Parathyroid adenoma (tissue), 2 donors: ENCODE measurements around the gene ADPGK.

ENCODE experiments used
- H2AFZ ChIP-seq: fragments of 300-600 bp; sonication (generic); one replicate; pipeline ENCODE4 v1.7.0; 2017; ENCODE audit warnings: antibody characterized with exemption, mild to moderate bottlenecking
- H3K27ac ChIP-seq: fragments of 300-600 bp; sonication (generic); one replicate; pipeline ENCODE4 v1.7.0; 2017
- H3K27me3 ChIP-seq: fragments of 300-600 bp; sonication (generic); one replicate; pipeline ENCODE4 v1.7.0; 2017; ENCODE audit warnings: low read length; ENCODE audit not compliant: control insufficient read depth, insufficient read depth
- H3K36me3 ChIP-seq: fragments of 300-600 bp; sonication (generic); one replicate; pipeline ENCODE4 v1.7.0; 2017; ENCODE audit warnings: low read length; ENCODE audit not compliant: control insufficient read depth, insufficient read depth
- H3K4me1 ChIP-seq: fragments of 300-600 bp; sonication (generic); one replicate; pipeline ENCODE4 v1.7.0; 2017; ENCODE audit warnings: control low read depth
- H3K4me2 ChIP-seq: fragments of 300-600 bp; sonication (generic); one replicate; pipeline ENCODE4 v1.7.0; 2017; ENCODE audit warnings: low read length
- H3K4me3 ChIP-seq: fragments of 300-600 bp; sonication (generic); one replicate; pipeline ENCODE4 v1.7.0; 2017; ENCODE audit warnings: low read depth, low read length
- H3K79me2 ChIP-seq: fragments of 300-600 bp; sonication (generic); one replicate; pipeline ENCODE4 v1.7.0; 2017; ENCODE audit warnings: control low read depth
- H3K9ac ChIP-seq: fragments of 300-600 bp; sonication (generic); one replicate; pipeline ENCODE4 v1.7.0; 2017; ENCODE audit warnings: mild to moderate bottlenecking
- H3K9me3 ChIP-seq: fragments of 300-600 bp; sonication (generic); one replicate; pipeline ENCODE4 v1.7.0; 2017; ENCODE audit warnings: low read length; ENCODE audit not compliant: control insufficient read depth
- TF ChIP-seq, protein P1 (sequence below): fragments of 300-600 bp; sonication (generic); IDR thresholded peaks from one replicate; pipeline ENCODE4 v1.7.0; 2017; ENCODE audit warnings: antibody characterized with exemption, mild to moderate bottlenecking
- donor health status: primary hyperparathyroidism.

ADPGK gene

DNA sequence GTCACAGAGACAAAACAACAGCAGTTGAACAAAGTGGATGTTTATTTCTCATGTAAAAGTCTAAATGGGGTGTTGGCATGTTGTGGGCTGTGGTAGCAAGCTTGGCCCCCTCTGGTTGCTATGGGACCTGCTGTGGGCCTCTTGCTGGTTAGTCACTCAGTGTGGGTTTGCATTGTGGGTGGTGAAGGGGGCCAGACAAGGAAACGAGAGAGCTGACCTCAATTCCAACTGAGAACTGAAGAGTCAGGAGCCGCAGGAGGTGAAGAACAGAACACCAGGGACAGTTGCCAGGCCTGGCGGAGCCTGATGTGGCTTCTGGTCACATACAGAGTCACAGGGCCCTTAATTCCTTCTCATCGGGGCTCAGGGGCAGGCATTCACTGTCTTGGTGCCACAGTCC lies 1.9 kb upstream of the ADPGK start:
- Histone ChIP-seq H3K9ac (no peak overlapping the region), H3K27me3 (no peaks in the 10 kb centered on the region), H3K4me1 (no peaks in the 10 kb centered on the region), H2AFZ (peak overlapping the region; percentile 93), H3K79me2 (peaks cover 10% of the 10 kb centered on the region), H3K4me2 (no peak overlapping the region), H3K9me3 (no peaks in the 10 kb centered on the region), H3K36me3 (no peaks in the 10 kb centered on the region), H3K4me3 (no peak overlapping the region), H3K27ac (no peak overlapping the region)
- TF ChIP-seq, protein P1, sequence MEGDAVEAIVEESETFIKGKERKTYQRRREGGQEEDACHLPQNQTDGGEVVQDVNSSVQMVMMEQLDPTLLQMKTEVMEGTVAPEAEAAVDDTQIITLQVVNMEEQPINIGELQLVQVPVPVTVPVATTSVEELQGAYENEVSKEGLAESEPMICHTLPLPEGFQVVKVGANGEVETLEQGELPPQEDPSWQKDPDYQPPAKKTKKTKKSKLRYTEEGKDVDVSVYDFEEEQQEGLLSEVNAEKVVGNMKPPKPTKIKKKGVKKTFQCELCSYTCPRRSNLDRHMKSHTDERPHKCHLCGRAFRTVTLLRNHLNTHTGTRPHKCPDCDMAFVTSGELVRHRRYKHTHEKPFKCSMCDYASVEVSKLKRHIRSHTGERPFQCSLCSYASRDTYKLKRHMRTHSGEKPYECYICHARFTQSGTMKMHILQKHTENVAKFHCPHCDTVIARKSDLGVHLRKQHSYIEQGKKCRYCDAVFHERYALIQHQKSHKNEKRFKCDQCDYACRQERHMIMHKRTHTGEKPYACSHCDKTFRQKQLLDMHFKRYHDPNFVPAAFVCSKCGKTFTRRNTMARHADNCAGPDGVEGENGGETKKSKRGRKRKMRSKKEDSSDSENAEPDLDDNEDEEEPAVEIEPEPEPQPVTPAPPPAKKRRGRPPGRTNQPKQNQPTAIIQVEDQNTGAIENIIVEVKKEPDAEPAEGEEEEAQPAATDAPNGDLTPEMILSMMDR: no peak

DNA sequence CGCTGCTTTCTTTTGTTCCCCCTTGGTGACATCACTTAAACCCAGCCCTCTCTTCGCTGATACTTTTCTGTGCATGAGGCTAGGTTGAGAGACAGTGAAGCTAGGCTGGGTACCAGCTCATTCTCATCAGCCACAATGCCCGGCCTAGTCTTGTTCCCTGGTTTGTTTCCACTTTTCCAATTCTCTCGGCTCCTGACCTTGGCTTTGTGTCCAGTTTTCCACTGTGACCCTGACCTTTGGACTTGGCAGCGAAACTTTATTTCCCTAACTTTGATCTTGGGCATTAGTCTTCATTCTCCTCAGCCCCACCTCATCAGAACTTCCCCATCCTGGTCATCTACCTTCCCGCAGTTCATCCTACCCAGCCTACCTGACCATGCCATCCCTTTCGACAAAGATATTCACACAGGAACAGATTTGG lies 908 bp upstream of the ADPGK start:
- H3K79me2 ChIP-seq: peaks cover 10% of the 10 kb centered on the region
- H3K9me3 ChIP-seq: no peaks in the 10 kb centered on the region
- H3K27me3 ChIP-seq: no peaks in the 10 kb centered on the region
- H3K27ac ChIP-seq: peak overlapping the region; percentile 90
- peak overlapping the region; percentile 93 for H3K4me2 ChIP-seq
- H3K36me3 ChIP-seq: no peaks in the 10 kb centered on the region
- H2AFZ ChIP-seq: peak overlapping the region; percentile 93
- H3K4me3 ChIP-seq: peak overlapping the region; percentile 81
- TF ChIP-seq, protein P1: no peak
- no peaks in the 10 kb centered on the region for H3K4me1 ChIP-seq
- no peak overlapping the region for H3K9ac ChIP-seq

DNA sequence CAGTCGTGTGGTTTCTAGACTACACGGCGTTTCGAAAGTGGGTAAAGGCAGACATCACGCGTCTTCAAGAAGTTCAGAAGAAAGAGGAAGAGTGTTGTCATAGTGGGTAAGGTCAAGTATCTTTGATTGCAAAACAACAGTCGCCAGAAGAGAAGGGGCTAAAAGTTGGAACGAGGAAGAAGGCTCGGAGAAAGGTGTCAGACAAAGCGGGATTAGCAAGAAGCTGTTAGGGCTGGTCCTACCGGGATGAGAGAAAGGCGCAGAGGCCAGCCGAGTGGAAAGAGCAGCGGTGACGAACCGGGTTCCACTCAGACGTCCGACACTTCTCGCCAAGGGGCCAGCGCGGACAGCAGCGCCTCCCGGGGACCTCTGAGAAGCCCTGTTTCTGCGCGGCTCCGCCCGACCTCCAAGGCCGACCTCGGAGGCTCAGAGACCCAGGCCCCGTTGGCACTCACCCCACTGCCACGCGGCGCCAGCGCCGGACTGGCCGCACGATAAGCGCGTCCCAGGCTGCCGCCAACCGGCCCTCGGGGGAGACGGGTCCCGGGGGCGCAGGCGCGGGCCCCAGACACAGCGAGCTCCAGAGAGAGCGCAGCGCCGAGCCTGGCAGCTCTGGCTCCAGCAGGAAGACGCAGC lies 436 bp downstream of the ADPGK start:
- H3K4me1 ChIP-seq: no peaks in the 10 kb centered on the region
- H3K36me3 ChIP-seq: no peaks in the 10 kb centered on the region
- peak overlapping the region; percentile 93 for H2AFZ ChIP-seq
- H3K27ac ChIP-seq: peak overlapping the region; percentile 90
- peaks cover 11% of the 10 kb centered on the region for H3K79me2 ChIP-seq
- H3K27me3 ChIP-seq: no peaks in the 10 kb centered on the region
- H3K4me3 ChIP-seq: peak overlapping the region; percentile 81
- TF ChIP-seq, protein P1: no peak
- H3K9ac ChIP-seq: peak overlapping the region; percentile 56
- no peaks in the 10 kb centered on the region for H3K9me3 ChIP-seq
- peak overlapping the region; percentile 74 for H3K4me2 ChIP-seq

DNA sequence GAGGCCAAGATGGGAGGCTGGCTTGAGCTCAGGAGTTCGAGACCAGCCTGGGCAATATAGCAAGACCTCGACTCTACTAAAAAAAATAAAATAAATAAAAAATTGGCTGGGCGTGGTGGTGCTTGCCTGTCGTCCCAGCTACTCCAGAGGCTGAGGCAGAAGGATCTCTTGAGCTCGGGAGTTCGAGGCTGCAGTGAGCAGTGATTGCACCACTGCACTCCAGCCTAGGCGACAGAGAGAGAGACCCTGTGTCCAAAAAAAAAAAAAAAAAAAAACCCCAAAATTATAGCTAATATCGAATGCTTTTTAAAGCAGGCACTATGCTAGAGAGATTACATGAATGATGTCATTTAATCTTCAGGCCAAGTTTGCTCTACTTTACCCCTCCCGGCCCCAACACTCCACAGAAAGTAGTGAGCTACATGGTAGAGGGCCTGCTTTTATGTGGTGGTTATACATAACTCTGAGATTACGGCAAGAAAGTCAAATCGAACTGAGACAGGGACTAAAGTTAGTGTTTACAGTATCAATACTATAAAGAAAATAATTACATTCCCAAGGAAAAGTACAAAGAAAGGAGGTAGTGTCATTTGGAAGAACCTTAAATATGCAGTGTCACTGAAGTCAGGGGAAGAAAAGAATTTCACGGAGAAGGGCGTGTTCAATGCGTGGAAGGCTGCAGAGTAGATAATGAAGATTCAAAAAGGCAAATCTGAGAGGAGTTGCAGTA lies 1.1 kb downstream of the ADPGK start:
- H3K9me3 ChIP-seq: no peaks in the 10 kb centered on the region
- H3K4me2 ChIP-seq: peak overlapping the region; percentile 74
- H3K4me3 ChIP-seq: peak overlapping the region; percentile 81
- no peaks in the 10 kb centered on the region for H3K36me3 ChIP-seq
- peaks cover 13% of the 10 kb centered on the region for H3K79me2 ChIP-seq
- no peaks in the 10 kb centered on the region for H3K4me1 ChIP-seq
- H3K9ac ChIP-seq: no peak overlapping the region
- TF ChIP-seq, protein P1: no peak
- H2AFZ ChIP-seq: peak overlapping the region; percentile 93
- H3K27ac ChIP-seq: no peak overlapping the region
- H3K27me3 ChIP-seq: no peaks in the 10 kb centered on the region
